Raji (cell line): ENCODE data around the gene CD200R1.

Source experiments
- POLR2A ChIP-seq: IDR thresholded peaks from 2 replicates; pipeline ENCODE4 v1.6.1; 2011; ENCODE audit warnings: low read depth, low read length, control low read depth; ENCODE audit not compliant: insufficient read depth

Gene CD200R1

GRCh38 chr3:112987710-112988334 lies 12.9 kb upstream of the CD200R1 start:
- TF ChIP-seq POLR2A = no peak

- no peak for TF ChIP-seq POLR2A
Observed at GRCh38 chr3:112984485-112984884, 9.6 kb upstream of the CD200R1 start.

GRCh38 chr3:112982710-112983109 lies 7.8 kb upstream of the CD200R1 start:
- no peak for TF ChIP-seq POLR2A

DNA sequence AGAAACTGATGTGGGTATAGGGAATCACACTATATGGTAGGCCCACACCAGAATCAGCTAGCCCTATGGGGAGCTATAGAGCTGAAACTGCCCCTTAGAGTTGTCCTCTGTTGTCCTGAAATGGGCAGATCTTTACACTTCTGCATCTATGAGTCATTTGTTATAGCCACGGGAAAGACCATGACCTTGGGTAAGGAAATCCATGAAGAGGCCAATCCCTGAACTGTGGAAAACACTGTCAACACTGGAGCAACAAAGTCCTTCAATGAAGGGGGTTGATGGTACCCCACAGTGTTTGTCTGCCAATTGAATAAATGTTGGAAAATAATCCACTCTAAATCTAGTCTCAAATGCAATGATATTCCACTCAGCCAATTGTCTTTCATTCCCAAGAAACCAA lies 5.2 kb upstream of the CD200R1 start:
- TF ChIP-seq POLR2A = no peak

- no peak for TF ChIP-seq POLR2A
Observed at GRCh38 chr3:112979244-112979832, 4.4 kb upstream of the CD200R1 start.

DNA sequence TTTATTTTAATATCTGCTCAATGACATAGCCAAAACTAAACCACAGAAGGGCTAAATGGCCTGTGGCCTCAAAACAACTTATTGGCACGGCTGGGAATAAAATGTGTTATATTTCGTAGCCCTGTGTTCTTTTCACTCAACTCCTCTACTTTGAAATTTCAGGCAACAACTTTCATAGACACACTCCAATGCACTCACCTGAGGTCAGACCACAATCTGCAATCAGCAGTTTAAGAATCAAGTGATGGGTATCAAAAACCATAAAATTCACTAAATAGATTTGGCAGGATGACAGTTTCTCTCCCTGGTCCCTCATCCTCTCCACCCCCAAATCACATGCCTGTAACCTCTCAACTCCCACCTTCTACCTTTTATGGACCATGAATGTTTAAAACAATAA lies 2.0 kb upstream of the CD200R1 start:
- TF ChIP-seq POLR2A = no peak

GRCh38 chr3:112976001-112976400 lies 1.1 kb upstream of the CD200R1 start:
- no peak for TF ChIP-seq POLR2A

DNA sequence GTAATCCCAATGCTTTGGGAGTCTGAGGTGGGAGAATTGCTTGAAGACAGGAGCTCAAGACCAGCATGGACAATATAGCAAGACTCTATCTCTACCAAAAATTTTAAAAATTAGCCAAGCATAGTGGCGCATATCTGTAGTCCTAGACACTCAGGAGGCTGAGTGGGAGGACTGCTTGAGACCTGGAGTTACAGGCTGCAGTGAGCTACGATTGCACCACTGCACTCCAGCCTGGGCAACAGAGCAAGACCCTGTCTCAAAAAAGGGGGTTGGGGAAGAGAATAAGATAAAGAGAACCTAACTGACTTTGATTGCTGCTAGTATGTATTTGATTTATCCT lies 755 bp downstream of the CD200R1 start:
- no peak for TF ChIP-seq POLR2A

DNA sequence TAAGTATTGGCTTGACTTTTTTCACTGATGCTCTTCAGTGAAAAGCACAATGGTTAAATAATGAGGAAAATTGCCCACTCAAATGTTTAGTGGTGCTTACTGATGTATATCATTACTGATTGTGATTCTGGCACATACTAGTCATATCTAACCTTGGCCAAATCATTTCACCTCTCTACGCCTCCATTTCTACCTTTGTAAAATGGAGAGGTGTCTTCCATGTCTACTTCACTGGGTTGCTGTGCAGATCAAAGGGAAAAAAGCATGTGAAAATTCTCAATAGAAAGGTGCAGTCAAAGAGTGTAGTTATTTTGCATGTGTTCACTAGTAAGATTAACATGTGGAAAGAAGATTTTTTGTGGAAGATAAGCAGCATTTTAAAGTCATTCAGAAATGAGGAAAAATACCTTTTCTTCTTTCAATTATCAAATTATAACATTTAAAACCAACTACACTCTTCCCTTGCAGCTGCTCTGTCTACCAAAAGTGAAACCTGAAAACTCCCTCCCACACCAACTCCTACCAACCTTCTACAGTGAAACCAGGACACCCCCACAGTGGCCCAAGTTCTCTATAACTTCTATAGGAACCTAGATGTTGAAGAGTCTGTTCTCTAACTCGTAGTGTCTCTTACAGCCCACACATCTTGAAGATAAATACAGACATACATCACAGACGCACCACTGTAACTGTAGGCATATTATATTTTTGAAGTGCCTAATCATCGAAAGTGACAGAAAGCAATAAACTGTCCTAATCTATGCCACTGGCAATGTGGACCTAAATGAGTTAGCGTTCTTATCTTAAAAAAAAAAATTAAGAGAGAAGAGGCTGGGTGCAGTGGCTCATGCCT lies 1.4 kb downstream of the CD200R1 start:
- no peak for TF ChIP-seq POLR2A

GRCh38 chr3:112972158-112972557 lies 2.7 kb downstream of the CD200R1 start:
- no peak for TF ChIP-seq POLR2A

DNA sequence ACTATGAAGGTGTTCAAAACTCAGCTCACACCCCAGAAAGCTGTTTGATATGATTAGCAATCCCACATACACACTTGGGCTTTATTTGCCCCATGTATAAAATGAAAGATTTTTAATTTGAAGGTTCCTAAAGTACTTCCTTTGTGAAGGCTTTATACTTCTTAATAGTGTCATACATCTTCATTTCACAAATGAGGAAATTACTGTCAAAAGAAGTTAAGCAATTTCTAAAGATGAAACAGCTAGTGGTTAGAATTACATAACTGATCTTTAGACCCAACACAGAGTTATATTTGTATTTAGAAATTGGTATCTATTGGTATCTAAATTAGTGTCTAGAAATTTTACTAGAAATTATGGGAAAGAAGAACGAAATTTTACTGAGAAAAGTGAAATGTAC lies 7.1 kb downstream of the CD200R1 start:
- no peak for TF ChIP-seq POLR2A

DNA sequence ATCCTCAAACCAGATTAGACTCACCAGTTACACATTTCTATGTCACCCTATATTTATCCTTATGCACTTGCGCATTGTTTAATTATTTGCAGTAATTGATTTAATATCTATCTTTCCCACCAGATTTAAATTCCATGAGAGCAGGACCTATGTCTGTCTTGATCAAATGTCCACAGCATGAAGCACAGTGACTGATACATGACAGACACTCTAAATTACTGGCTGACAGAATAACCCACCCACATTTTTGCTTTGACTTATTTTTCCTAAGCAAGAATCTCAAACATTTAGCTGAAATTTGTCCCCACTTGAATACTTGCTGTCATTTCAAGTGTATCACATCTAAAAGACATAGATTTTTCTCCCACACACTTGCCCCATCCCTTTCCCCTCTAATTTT lies 7.5 kb downstream of the CD200R1 start:
- TF ChIP-seq POLR2A = no peak

GRCh38 chr3:112966633-112967032 lies 8.3 kb downstream of the CD200R1 start:
- no peak for TF ChIP-seq POLR2A

DNA sequence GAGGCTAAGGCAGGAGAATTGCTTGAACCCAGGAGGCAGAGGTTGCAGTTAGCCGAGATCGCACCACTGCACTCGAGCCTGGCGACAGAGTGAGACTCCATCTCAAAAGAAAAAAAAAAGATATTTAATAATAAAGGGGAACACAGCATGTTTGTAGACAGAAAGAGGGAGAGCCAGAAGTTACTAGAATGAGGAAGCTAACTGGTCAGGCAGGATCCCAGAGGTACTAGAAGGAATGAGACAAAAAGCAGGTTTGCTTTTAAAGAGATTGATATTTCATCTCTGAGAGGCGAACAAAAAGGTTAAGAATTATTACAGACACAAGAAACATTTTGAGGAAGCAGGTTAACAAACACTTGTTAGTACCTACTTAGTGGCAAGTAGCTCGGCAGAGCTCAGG lies 9.2 kb downstream of the CD200R1 start:
- TF ChIP-seq POLR2A = no peak

- no peak for TF ChIP-seq POLR2A
Observed at GRCh38 chr3:112963683-112964082, 11.2 kb downstream of the CD200R1 start.

- no peak for TF ChIP-seq POLR2A
Observed at GRCh38 chr3:112958811-112959560, 15.9 kb downstream of the CD200R1 start.

- no peak for TF ChIP-seq POLR2A
Observed at GRCh38 chr3:112956351-112956750, 18.6 kb downstream of the CD200R1 start.
